GM12873 (cell line): Measurements from ENCODE around the gene WDR3.

Experiments
- TF ChIP-seq, protein P1 (sequence below): IDR thresholded peaks from 2 replicates; pipeline ENCODE4 v1.5.1; 2012; ENCODE audit warnings: low read depth, mild to moderate bottlenecking, moderate library complexity, low read length, control low read depth; ENCODE audit not compliant: insufficient read depth; ENCODE audit errors: missing control alignments

The WDR3 gene

DNA sequence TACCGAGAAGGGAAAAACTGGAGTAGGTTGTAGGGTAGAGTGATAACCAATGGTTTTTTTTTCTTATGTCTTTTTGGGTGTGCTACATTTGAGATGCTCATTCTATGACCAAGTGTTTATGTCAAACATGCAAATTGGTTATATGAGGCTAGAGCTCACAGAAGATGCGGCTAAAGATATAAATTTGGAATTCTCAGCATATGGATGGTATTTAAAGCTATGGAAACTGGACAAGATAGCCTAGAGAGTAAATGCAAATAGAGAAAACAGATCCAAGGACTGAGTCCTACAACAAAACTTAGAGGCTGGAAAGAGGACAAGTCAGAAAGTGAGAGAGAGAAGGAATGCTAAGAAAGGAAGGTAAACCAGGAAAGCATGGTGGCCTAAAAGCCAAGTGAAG, 7.5 kb upstream of the WDR3 start:
- TF ChIP-seq, protein P1, sequence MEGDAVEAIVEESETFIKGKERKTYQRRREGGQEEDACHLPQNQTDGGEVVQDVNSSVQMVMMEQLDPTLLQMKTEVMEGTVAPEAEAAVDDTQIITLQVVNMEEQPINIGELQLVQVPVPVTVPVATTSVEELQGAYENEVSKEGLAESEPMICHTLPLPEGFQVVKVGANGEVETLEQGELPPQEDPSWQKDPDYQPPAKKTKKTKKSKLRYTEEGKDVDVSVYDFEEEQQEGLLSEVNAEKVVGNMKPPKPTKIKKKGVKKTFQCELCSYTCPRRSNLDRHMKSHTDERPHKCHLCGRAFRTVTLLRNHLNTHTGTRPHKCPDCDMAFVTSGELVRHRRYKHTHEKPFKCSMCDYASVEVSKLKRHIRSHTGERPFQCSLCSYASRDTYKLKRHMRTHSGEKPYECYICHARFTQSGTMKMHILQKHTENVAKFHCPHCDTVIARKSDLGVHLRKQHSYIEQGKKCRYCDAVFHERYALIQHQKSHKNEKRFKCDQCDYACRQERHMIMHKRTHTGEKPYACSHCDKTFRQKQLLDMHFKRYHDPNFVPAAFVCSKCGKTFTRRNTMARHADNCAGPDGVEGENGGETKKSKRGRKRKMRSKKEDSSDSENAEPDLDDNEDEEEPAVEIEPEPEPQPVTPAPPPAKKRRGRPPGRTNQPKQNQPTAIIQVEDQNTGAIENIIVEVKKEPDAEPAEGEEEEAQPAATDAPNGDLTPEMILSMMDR = no peak

DNA sequence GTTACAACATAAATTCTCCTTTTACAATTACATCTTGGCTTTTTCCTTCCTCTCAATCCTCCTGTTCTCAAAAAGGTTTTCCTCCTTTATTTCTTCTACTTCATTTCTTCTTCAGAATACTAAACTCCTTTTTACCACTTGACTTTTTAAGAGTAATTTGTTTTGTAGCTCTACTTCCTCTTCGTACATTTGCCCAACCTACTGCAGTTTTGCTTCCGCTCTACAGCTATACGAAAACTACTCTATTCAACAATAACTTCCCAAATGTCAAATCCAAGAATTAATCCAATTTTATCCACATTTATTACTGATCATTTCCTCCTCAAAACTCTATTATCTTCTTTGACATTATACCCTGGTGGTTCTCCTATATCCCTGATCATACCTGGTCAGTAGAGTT, 3.6 kb upstream of the WDR3 start:
- TF ChIP-seq, protein P1 = no peak

DNA sequence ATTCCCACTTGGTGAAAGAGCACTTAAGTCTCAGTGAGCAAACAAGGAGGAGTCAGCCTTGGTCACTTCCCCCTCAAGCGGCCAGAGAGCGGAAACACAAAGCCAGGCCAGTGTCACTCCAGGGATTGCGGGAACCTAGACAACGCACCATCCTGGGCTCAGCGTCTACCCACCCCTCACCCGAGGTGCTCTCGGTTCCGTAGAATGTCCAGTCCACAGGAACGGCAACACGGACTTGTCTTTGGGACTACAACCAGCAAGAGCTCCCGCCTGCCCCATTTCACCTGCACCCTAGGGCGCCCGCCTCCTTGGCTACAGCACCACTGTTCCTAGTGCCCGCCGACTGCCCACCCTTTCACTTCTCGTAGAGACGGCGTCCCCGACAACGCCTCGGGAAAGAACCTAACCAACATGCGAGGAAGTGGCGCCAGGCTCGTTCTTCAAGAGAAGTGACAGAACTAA, 627 bp upstream of the WDR3 start:
- TF ChIP-seq, protein P1 = peak; percentile 17

DNA sequence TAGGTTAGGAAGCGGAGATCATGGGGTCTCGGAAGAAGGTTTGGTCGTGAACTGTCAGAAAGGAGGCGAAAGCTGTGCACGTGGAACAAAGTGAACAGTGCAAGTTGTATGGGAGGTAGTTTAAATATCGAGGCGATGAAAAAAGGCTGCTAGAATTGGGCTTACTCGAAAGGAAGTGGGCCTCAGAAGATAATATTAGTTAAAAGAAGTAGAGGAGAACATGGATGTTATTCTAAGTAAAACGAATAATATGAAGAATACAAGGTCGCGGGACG, 571 bp downstream of the WDR3 start:
- TF ChIP-seq, protein P1 = no peak

DNA sequence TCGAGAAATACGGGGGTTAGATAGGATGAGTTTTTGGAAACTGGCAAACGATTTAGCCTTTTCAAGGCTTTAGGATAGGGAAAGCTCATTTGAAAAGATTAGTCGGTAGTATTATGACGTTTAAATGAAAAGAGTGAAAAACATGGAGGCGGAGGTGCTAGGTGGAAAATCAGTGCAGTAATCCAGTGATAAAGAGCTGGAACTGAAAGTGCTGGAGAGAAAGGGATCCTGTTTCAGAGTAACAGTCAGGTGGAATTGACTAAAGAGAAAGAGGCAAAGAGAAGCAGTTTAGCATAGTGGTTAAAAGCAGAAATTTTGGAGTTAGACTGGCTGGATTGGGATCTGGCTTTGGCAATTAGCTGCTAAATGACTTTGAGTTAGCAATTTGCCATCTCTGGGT, 945 bp downstream of the WDR3 start:
- TF ChIP-seq, protein P1 = no peak

DNA sequence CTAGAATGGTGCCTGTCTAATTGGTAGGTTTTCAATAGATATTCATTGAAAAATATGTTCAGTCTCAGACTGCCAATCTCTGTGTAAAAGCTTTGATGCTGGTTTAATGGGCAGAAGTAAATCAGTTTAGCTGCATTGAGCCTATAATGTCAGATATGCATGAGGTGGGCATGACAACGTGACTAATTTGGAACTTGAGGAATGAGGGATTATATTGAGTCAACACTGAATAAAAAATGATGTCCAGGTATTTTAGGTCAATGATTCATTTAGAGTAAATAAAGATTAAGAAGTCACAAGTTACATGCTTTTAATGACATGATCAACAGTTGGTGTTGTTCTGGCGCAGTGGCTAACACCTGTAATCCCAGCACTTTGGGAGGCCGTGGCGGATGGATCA, 3.0 kb downstream of the WDR3 start:
- TF ChIP-seq, protein P1 = no peak

DNA sequence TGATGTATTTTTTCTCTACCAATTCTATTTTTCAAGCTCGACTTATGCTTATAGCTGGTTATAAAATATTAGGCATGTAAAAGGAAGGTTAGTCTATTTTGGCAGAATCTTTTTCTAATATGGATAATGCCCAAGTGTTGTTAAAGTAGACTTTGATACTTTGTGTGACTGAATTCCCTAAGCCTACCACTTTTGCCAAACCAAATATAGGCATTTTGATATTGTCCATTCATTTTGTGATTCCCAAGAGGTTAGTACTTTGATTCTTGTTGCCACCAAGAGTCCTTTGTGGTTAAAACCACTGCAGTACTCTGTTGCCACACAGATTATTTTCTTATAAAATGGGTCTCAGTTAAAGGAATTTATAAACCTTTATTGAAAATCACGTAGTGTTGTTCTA, 4.2 kb downstream of the WDR3 start:
- TF ChIP-seq, protein P1 = no peak

DNA sequence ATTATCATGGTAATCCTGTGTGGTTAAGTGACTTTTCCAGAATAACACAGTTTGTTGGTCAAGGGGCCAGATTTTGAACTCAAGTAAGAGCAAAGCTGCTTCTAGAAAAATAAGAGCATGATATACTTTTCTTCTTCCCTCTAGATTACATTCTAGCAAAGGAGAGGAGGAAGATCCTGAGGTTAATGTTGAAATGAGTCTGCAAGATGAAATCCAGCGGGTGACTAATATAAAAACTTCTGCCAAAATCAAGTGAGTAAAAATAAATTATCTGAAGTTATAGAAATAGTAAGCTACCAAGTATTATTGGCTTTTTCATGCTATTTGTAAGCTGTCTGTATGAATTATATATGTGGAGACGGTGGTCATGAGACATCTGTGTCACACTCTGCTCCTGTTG, 12.8 kb downstream of the WDR3 start:
- TF ChIP-seq, protein P1 = no peak
